Stimulated activated naive CD4-positive, alpha-beta T cell treated with Interleukin-2 at 50 U/mL for 16 hours (primary cell): Measurements from ENCODE around the gene ADPRS.
A peak's percentile ranks its signal among the peaks of the same experiment; 100 is the strongest.

Experiments used
- DNase-seq: peaks from one replicate; lab custom pipeline; 2025; lab: John Stamatoyannopoulos, UW

The ADPRS gene

GRCh38 chr1:36087233-36088123, 1.2 kb upstream of the ADPRS start:
- DNase-seq, result no peak

- DNase-seq, result no peak
Observed at GRCh38 chr1:36088265-36088576, 471 bp upstream of the ADPRS start.

GRCh38 chr1:36089393-36090121, 865 bp downstream of the ADPRS start:
- DNase-seq, result no peak

DNA sequence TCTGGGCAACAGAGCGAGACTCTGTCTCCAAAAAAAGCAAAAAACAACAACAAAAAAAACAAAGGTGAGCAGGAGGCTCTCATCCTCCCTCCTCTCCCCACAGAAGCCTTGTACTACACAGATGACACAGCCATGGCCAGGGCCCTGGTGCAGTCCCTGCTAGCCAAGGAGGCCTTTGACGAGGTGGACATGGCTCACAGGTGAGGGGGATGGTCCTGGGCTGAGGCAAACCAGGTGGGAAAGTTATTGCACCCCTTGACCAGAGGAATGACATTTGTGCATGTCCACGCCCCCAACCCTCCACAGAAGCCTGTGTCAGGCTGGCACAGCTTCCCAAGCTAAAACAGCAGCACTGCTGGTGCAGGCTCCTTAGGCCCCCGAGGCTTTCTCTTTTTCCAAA, 2.4 kb downstream of the ADPRS start:
- no peak for DNase-seq

DNA sequence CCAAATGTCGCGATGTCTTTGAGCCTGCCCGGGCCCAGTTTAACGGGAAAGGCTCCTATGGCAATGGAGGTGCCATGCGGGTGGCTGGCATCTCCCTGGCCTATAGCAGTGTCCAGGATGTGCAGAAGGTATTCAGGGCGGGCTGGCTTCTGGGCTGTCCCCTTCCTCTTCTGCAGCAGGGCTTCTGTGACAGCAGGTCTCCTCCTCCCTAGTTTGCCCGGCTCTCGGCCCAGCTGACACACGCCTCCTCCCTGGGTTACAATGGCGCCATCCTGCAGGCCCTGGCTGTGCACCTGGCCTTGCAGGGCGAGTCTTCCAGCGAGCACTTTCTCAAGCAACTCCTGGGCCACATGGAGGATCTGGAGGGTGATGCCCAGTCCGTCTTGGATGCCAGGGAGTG, 3.0 kb downstream of the ADPRS start:
- DNase-seq, result no peak

- no peak for DNase-seq
Observed at GRCh38 chr1:36092166-36092797, 3.6 kb downstream of the ADPRS start.

- DNase-seq, result no peak
Observed at GRCh38 chr1:36092798-36093185, 4.1 kb downstream of the ADPRS start.

DNA sequence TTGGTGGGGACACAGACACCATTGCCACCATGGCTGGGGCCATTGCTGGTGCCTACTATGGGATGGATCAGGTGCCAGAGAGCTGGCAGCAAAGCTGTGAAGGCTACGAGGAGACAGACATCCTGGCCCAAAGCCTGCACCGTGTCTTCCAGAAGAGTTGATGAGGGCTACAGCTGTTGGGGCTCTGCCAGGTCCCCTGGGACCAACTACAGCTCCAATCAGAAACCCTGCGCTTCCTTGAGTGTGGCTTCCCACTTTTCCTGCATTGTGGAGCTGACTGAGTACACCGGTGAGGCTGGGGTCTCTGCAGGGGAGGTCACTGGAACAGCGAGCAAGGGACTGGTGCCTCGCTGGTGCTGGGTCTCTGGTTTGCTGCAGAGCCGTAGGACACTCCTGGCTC, 4.5 kb downstream of the ADPRS start:
- DNase-seq, result no peak

GRCh38 chr1:36093929-36094328, 5.2 kb downstream of the ADPRS start:
- no peak for DNase-seq

GRCh38 chr1:36094621-36095061, 5.9 kb downstream of the ADPRS start:
- DNase-seq, result no peak

GRCh38 chr1:36095760-36096405, 7.2 kb downstream of the ADPRS start:
- no peak for DNase-seq

DNA sequence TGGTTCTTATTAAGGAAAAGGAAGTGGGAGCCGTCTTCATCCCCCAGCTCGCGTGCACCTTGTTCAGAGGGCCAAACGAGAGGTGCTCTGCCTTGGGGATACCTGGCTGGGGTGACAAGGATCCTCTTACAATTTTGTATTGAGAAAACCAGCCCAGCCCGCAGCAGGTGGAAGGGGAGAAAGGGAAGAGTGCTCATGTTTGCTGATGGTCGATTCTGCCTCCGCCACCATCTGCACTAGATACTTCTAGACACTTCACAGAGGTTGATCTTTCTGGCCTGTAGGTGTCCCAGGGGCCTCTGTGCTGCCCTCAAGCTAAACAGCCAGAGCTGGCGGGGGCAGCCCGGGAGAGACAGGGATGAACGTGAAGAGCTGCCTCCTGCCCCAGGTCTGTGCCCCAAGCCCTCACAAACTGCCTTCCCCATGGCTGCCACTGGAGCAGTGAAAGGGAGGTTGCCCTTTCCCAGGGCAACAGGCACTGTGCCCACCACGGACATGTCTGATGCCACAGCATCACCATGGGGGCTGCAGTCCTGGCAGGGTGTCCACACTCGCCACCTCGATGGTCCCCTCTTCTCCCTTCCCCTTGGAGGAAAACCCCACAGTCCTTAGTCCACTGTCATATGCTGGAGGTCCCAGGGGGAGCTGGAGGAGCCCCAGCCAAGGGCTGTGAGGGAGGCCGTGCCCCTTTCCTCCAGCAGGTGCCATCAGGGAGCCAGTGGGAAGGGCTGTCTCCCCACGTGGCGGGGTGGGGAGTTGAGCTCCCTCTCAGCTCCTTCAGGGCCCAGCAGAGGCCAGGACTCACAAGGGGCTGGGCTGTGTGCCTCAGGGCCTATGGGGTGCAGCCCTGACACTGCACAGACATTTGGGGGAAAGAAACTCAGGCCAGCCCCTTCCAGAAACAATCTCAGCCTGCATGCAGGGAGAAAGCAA, 8.1 kb downstream of the ADPRS start:
- no peak for DNase-seq

DNA sequence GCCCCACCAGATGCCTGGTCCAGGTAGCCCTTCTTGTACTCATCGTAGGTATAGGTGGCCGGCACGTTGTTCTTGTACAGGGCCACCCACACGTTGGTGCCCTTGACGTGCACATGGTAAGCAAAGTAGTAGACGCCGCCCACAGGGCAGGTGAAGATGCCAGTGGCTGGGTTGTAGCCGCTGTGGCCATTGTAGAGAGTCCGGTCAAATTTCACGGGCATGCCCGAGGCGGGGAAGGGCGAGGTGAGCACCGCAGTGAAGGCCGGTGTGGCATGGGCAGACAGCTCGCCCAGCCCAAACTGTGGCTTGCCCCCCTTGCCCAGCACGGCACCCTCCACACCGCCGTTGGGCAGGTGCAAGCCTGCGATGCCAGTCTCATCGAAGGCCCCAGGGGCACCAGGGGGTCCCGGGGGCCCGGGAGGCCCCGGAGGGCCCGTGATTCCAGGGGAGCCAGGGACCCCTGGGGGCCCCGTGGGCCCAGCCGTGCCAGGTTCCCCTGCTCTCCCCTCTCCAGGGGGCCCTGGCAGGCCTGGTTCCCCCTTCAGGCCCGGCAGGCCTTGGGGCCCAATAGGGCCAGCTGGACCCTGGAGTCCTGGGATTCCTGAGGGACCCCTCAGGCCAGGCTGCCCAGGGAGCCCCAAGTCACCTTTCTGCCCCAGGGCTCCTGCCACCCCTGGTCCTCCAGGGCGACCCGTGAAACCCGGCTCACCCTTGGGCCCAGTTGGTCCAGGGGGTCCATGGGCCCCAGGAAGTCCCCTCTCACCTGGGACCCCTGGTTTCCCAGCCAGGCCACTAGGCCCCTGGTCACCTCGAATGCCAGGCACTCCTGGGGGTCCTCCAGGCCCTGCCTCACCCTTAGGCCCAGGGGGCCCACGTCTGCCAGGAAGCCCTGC, 9.2 kb downstream of the ADPRS start:
- no peak for DNase-seq

DNA sequence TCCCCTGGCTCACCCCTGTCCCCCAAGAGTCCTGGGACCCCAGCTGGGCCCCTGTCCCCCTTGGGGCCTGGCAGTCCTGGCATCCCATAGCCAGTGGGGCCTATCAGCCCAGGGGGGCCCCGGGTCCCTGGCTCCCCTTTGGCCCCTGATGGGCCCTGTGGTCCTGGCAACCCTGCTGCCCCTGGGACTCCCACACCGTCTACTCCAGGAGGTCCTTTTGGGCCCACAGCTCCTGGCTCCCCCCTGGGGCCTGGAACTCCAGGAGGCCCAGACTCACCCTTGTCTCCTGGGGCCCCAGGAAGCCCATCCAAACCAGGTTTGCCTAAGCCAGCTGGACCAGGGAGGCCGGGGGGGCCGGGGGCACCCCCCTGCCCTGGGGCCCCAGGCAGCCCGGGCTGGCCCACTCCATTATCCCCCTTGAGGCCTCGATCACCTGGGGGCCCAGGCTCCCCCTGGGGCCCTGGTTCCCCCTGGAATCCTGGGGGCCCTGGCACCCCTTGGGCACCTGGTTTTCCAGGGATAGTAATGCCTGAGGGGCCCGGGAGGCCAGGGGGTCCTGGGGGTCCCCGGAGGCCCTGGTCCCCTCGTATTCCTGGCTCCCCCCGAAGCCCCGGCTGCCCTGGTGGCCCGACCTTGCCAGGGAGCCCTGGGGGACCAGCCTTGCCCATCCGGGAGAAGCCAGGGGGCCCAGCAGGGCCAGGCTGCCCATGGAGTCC, 10.1 kb downstream of the ADPRS start:
- DNase-seq, result no peak

DNA sequence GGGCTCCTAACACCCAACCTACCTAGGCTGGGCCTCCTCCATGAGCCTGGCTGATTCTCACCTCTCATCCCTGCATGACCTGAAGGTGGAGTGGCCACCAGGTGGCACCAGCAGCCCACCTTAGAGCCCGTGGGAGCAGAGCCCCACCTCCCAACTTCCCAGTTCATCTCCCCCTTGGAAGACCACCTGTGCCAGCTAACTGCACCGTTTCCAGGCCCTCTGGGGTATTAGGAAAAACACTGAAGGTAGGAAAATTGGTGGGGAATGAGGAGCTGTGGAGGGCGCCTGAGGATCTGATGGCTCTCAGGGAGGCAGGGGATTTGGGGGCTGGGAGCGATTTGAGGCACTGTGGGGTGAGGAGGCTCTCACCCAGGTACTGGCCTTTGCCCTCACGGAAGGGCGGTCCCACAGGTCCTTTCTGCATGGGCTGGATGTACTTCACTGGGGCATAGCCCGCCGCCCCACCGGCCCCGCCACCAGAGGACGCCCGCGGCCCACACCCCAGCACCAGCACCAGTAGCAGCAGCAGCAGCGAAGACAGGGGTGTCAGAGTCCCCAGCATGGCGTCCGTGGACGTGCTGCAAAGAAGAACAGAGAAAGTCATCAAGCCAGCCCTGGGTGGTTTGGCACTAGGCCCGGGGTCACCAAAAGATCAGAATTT, 11.1 kb downstream of the ADPRS start:
- peak; percentile 55 for DNase-seq

DNA sequence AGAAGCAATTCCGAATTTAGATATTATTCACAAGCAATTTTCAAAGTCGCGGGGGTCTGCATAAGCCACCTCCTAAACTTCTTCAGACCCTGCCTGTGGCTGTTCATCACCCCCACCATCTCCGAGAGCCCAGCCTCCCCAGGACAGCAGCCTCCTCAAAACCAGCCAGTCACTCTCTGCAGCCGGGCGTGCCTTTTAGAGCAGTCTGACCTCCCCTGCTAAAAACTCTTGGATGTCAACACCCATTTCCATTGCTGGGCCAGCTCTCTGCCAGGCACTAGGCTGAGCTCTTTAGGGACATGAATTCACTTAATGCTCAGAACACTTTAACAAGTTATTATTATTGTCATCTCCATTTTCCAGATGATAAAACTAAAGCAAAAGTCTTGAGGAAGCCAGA, 11.7 kb downstream of the ADPRS start:
- no peak for DNase-seq

DNA sequence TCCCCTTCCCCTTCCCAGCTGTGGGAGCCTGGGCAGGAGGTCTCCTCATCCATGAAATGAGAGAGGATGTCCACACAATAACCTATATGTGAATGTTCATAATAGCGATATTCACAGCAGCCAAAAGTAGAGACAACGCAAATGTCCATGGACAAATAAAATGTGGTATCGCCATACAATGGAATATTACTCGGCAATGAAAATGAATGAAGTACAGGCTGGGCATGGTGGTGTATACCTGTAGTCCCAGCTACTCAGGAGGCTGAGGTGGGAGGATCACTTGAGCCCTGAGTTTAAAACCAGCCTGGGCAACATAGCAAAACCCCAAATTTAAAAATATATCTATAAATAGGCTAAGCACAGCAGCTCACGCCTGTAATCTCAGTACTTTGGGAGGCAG, 12.9 kb downstream of the ADPRS start:
- DNase-seq, result no peak

DNA sequence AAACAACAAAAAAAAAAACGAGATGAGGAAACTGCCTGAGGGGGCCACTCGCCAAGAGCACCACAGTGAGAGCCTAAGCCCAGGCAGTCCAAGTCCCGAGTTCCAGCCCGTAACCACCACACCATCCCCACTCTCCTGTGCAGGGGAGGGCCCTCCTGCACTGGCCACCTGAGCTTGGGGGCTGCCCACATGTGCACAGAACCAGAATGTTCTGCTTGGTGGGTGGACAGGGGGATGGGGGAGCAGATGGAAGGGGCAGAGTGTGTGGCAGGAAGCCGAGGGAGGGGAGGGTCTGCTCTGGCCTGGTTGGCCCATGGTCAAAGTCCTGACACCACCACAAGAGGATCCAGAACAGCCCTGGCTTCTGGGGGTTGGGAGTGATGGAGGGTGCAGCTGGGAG, 17.6 kb downstream of the ADPRS start:
- no peak for DNase-seq

GRCh38 chr1:36107394-36107793, 18.7 kb downstream of the ADPRS start:
- DNase-seq, result no peak
